GM12872 (cell line): Measurements from ENCODE around the gene INO80B.

Experiments used
- CTCF ChIP-seq: IDR thresholded peaks from 3 replicates; pipeline ENCODE4 v1.5.1; 2011; ENCODE audit warnings: low read depth, mild to moderate bottlenecking, low read length, moderate library complexity; ENCODE audit not compliant: insufficient read depth

INO80B gene

GRCh38 chr2:74439803-74440377 lies 15.0 kb upstream of the INO80B start:
- no peak for TF ChIP-seq CTCF

- peak; percentile 45 for TF ChIP-seq CTCF
Observed at GRCh38 chr2:74440378-74441169, 14.3 kb upstream of the INO80B start.

- no peak for TF ChIP-seq CTCF
Observed at GRCh38 chr2:74441170-74441689, 13.7 kb upstream of the INO80B start.

- no peak for TF ChIP-seq CTCF
Observed at GRCh38 chr2:74441690-74442482, 13.0 kb upstream of the INO80B start, which contains the start of gene RTKN. Gene RTKN (minus strand): TSS chr2:74441937. CDS start chr2:74441816, 121 bp downstream.

- no peak for TF ChIP-seq CTCF
Observed at GRCh38 chr2:74444498-74445318, 10.2 kb upstream of the INO80B start.

GRCh38 chr2:74447230-74447999 lies 7.5 kb upstream of the INO80B start:
- no peak for TF ChIP-seq CTCF
